GM21390 (cell line): ENCODE results near the gene TMEM135.

Experiments used
- ATAC-seq: cut with Tn5 transposase; IDR thresholded peaks from one replicate; pipeline ENCODE4 v1.9.1; 2021; ENCODE audit not compliant: unreplicated experiment

Gene TMEM135

DNA sequence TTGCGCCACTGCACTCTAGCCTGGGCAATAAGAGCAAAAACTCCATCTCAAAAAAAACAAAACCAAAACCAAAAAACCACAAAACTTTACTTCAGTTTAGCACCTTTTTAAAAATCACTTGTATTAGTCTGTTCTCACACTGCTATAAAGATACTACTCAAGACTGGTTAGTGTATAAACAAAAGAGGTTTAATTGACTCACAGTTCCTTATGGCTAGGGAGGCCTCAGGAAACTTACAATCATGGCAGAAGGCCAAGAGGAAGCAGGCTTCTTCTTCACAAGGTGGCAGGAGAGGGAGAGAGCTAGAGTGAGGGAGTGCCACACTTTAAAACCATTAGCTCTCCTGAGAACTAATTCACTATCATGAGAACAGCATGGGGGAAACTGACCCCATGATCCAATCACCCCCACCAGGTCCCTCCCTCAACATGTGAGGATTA is 261.3 kb downstream of the TMEM135 start:
- no peak for ATAC-seq

DNA sequence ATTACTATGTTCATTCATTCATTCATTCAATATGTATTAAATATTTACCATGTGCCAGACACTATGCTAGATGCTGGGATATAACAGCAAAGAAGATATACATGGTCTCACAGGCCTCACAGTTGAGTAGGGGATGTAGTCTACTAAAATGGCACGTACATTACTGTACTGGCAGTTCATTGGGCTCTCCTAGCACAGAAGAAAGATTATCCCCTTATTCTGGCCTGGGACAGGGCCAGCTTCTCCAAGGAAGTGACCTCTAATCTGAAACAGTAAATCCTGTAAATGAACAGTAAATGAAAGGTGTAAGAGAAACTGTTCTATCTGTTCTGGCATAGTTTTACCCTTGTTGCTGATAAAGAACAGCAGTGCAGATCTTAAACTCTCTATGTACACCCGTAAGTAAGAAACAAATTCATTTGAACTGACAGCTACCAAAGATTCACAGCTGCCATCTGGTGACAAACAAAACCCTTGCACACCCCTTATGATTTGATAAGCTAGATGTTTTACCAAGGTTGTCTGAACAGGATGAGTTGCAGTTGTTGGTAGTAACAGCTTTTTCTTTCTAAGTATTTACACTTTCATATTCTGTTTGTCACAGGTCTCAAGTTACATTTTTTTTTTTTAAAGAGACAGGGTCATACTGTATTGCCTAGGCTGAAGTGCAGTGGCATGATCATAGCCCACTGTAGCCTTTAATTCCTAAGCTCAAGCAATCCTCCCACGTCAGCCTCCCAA is 263.1 kb downstream of the TMEM135 start:
- peak; percentile 70 for ATAC-seq

DNA sequence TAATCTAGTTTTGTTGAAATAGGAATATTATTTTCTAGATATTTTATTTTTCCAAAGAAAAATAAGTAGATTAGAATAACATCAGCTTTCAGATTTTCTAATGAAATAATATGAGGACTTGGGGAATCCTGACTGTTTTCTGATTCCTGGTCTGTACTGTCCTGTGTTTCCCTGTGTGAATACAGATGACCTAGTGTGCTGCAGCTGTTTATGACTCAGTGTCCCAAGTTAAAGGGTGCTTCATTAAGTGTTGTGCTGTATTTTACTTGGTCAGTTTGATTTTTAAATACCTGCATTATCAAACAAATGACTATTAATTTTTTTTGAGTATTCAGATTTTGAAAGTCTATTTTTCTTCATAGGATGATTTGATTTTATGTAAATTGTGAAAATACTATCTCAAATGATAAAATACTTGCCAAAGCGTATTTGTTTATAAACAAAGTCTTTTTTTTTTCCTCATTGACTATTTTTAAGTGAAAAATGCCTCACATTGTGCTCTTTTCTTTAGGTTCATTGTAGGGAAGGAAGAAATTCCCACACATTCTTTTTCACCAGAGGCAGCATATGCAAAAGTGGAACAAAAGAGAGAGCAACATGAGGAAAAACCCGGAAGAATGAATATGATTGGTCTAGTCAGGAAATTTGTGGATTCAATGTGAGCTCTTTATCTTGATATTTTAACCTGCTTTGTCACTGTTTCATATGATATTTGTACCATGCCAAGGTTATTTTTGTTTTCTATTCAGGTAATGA is 264.2 kb downstream of the TMEM135 start:
- no peak for ATAC-seq

DNA sequence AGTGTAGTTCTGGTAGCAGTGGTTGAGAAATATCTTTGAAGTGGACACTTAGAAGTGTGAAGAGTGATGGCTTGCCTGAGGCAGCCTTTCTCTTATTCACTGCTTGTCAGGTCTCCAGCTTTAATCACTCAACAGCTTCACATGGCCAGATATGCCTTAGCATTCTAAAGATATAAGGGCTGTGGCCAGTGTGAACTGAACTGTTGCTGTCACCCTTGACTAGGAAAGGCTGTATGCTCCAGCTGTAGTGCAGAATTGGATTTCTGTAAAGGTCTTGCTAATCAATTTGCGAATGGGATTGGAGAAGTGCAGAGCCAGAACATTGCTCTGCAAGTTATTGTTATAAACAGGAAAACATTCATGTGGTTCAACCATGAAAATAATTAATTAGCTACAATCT is 266.7 kb downstream of the TMEM135 start:
- ATAC-seq: no peak

DNA sequence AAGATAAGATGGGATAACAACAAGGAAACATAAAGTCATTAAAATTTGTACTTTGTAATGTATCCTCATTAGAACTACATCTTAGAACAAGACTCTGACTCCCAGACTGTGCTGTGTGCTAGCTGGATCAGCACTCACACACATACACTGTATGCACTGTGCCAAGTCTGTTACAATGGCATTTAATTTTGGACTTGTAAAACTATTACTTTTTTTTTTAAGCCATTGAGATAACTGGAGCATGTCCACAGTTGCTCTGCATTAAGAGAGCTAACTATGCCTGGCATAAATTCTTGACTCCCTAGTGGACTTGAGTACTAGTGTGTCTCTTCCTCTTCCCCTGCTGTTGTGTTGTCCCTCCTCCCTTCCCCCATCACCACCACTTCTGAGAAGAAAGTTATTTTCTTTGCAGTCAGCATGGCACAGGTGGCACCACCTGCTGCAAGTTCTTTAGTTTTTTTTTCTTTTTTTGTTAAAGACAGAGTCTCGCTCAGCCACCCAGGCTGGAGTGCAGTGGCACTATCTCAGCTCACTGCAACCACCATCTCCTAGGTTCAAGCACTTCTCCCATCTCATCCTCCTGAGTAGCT is 268.6 kb downstream of the TMEM135 start:
- ATAC-seq: no peak

DNA sequence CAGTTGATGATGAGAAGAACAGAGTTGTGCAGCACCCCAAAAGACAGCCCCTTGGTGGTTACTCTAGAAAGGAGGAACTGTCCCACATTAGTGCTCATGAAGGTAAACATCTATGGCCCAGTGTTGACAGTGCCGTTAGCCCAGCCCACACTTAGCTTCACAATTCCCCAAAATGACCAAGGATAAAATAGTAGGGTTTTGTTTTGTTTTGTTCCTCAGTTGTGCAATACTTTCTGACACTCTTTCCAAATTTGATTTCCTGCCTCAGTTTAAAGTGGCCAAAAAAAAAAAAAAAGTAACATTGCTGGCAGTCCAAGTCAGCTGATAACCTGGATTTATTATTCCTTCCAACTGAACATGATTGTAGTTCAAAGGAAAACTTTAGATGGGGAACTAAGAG is 269.4 kb downstream of the TMEM135 start:
- no peak for ATAC-seq

DNA sequence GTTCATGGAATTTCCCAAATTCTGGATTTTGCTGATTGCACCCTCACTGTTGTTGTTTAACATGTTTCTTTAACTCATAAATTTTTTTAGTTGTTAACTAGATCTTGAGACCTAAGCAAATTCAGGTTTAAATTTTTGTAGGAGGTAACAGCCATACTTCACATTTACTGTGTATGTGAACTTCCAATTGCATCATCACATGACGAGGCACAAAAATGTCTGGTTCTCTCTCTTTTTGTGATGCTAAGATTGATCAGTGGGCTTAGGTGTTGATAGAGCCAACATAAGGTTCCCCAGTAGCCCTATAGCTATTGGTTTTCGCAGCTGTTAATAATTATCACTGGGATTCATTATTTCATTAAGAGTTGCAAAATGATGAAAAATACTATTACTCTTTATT is 277.5 kb downstream of the TMEM135 start:
- no peak for ATAC-seq

DNA sequence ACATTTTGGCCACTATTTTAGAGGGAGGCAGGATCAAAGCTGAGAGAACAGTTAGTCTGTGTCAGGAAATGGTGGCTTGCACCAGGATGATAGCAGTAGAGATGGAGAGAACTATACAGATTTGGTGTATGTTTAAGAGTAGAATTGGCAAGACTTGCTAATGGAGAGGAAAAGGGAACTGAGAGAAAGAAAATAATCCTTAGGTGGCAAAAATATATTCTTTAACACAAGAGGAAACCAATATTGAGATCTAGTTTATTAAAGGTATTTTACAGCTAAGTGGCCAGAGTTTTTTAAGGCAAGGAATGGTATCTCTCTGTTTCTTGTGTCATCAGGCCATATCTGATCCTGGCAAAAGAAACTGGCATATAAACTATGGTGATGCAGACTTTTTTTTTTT is 278.8 kb downstream of the TMEM135 start:
- ATAC-seq: no peak

DNA sequence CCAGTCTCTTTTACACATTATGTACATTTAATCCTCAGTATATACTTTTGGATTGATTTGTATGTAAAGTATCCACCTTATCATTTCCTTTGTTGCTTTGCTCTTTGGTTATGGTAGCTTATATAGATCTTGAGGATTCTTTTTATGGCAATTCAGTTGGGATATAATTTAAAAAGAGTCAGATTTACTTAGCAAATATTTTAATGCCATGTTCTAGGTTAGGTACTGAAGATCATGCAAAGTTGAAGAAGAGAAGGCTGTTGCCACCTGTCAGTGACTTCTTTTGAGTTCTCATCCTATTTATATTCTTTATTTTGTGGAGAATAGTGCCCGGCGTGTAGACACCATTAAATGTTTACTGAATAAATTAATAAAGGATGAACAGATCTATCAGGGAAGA is 279.7 kb downstream of the TMEM135 start:
- no peak for ATAC-seq

DNA sequence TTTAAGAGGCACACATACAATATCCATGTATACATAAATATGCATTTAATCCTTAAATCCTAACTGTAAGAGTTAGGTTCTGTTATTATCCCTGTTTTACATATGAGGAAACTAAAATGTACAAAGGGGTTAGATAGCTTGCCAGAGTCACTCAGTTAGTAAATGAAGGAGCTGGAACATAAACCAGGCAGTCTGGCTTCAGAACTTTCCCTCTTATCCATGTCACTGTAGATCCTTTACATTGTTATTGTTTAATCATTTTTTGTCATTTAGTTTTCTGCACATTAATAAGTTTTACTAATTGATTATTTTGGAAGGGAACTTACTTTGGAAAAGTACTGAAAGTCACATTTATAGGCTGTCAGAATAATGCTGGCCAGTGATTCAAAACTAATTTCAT is 282.4 kb downstream of the TMEM135 start:
- no peak for ATAC-seq

DNA sequence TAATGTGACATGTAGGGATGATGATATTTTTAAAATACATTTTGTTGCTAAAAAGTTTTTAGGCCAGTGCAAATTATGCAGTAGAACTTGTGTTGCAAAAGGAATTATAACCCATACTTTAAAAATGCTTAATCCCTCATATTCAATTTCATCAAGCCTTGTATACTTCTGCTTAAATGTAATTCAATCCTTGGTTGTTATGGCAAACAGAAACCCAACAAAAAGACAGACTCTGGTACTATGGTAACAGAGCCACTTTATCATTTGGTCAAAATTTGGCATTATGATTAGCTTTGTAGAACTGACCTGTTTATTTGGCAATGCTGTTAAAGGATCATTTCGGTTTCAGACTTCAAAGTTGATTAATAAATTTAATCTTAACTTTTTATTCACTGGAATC is 284.8 kb downstream of the TMEM135 start:
- no peak for ATAC-seq

DNA sequence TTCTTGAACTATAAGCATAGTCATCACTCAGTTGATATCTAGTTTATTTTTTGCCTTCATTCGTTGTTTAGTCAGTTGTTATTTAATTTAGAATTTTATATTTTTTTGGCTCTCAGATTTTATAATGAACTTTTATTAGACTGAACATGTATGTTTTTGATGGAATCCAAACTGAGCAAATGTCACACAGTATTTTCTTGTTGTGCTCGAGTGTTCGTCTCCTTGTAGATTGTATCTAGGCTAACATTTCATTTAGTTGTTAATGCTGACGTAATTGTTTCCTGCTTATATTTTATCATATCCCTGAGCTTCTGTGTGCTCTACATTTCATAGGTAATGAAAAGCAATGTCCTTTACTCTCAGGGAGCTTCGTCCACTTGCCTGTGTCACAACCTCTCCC is 286.2 kb downstream of the TMEM135 start:
- no peak for ATAC-seq

DNA sequence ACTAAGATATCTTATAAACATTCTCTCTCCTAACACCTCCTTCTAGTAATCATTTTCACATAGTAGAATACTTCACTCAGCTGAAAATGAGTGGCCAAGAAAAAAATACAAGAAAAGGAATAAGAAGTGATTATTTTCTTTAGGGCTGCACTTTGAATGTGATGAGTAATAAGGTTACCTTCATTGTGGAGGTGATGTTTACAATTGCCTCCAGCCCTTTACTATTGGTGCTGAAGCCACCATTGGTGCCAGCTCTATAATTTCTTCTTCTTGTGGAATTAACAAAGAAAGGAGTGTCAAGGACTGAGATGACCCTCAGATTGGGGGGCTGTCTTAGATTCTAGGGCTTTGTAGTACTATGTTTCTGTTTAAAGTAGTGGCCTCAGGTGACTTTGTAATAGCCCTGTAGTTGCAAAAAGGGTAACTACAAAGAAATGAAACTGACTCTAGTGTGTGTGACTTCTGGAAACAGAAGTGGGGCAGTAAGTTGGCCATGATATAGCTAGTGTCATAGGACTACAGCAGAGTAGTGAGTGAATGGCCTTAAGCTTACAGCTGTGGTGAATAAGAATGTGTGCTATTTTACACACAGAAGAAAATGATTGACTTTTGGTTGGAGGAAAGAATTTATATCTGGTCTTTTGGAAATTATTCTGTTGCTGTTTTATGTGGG is 287.2 kb downstream of the TMEM135 start:
- ATAC-seq: peak; percentile 85

DNA sequence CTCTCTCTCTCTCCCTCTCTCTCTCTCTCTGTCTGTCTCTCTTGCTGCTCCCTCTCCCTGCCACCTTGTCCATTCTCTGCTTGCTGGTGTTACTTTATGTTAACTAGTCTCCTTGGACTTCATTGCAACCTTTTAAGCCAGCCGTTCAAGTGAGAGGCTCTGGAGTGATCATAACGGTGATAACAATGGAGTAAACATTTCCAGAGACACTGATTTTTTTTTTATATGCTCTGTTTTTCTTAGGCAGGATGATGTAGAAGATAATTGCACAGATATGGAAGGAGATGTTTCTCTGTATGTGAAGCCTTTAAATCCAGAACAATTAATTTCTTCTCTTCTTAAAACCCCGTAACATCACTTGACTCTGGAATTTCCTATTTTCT is 287.7 kb downstream of the TMEM135 start:
- peak; percentile 15 for ATAC-seq

DNA sequence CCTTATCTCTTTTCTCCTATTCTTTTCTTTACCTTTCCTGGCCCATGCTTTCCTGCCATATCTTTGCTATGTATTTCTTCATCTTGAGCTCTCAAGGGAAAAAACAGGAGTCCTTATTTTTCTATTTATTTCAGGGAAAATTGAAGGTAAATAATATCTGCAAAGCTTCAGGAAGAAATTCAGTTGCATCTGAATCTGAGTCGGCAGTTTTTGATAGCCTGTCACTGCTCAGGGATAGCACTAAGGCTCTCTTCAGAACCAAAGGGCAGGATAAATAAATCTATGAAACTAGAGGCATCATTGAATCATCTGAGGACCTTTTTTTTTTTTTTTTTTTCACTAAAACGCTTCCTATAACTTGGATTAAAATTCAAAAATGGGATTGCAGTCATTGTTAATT is 288.9 kb downstream of the TMEM135 start:
- no peak for ATAC-seq

DNA sequence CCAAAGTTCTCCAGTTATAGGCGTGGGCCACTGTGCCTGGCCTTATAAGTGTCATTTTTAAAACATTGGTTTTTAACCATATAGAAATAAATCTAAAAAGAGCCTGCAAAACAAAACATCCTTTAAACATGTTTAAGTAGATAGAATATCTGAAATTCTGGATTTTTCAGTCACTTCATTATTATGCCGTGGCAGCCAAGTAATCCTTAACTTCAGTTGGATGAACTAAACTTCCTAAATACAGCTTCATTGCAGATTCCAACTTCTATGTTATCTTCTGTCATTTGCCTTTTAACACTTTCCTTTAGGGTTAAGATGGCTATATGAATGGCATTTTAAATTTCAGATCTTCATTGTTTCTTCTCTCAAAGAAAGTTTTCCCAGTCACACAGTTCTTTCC is 291.4 kb downstream of the TMEM135 start:
- no peak for ATAC-seq

DNA sequence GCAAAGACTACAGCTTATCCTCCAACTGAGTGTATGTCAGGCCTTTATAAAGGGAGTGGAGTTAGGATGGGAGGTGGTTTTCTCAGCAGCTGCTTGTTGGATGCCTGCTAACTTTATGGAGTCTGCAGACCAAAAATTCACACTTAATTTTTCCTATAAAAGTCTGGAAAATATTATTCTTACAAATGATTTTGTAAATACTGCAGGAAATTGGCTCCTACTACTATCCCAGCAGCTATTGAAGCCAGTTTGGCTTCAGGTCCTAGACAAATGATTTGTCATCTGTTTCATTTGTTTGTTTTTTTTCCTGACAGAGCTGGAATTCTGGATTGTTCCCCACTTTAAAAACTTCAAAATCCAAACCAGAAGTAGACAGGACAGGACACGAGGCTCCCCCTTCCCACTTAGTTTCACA is 292.5 kb downstream of the TMEM135 start:
- ATAC-seq: no peak

DNA sequence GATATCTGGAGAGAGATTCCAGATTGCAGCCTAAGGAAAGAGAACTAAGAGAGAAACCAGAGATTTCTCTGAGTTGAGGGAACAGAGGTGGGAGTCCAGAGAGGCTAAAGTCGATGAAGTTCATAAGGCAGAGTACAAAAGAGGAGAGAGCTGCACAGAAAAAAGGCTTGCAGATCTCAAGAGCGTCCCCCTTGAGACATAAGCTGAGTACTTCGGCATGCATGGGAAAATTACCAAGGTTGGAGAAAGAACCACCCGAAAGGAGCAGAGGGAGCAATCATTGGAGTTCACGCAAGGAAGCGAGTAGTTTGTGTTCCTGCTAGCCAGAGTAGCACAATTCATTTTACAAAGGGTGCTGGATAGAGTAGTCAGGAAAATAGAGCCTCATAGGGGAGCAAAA is 293.5 kb downstream of the TMEM135 start:
- no peak for ATAC-seq

DNA sequence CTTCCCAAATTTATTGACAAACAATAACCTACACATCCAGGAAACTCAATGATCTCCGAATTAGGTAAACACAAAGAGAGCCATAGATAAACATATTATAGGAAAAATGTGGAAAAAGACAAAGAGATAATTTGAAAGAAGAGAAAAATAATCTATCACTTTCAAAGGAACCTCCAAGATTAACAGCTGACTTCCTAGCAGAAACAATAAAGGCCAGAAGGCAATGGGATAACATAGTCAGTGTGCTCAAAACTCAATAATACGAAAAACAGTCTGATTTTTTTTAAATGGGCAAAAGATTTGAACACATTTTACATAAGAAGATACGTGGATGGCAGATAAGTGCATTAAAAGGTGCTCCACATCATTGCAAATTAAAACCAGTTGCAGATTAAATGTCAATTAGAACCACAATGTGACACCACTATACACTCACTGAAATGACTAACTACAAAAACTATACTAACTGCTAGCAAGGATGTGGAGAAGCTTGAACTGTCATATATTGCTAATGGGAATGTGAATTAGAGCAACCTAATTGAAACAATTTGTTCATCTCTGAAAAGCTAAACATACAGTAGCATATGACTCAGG is 300.4 kb downstream of the TMEM135 start:
- ATAC-seq: no peak

DNA sequence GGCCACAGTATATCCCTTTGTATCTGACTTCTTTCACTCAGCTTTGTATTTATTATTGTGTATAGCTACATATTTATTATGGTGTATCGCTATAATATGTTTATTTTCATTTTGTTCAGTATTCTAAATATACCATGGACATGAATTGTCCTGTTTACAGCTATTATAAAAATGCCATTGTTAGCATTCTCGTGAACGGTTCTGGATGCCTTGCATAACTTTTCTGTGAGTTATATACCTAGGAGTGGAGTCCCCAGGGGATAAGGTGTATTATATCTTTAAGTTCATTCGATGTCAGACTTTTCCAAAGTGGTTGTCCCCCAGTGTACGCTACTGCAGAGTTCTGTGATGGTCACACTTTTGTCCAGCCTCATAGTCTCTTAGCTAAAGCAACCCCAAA is 301.7 kb downstream of the TMEM135 start:
- no peak for ATAC-seq

DNA sequence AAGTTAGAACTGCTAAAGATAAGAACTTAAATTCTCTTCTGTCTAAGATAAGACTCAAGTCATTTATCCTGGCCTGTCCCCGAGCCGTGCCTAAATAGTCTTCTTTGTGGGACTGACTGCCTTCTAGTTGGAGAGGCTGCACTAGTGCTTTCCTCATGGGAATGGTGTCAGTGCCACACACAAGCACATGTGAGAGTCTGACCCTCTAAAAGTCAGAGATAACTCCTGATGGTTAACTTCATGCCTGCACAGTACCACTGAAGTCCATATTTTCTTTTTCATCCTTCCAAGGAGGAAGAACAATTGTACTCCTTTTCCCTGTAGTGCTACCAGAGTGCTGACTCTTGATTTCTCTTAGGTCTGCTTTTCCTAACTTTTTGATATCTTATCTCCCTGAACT is 309.7 kb downstream of the TMEM135 start:
- ATAC-seq: no peak
